GM13976 (cell line): ENCODE measurements around the gene ANKDD1A.

Experiments used
- DNase-seq: peaks from one replicate; pipeline ENCODE4 v3.0.0; 2012; ENCODE audit warnings: low spot score
- in situ Hi-C: fragments of 300-500 bp; cut with MboI; formaldehyde crosslinking; loops from one replicate; pipeline ENCODE4 v1.12.0; 2022; ENCODE audit warnings: low sequenced_read_pairs, mixed read lengths, inconsistent platforms; ENCODE audit not compliant: unreplicated experiment
- TF ChIP-seq, protein P1 (sequence below): IDR thresholded peaks from 2 replicates; pipeline ENCODE4 v1.5.1; 2012; ENCODE audit warnings: borderline replicate concordance, mild to moderate bottlenecking; ENCODE audit not compliant: insufficient read depth; ENCODE audit errors: extremely low read depth, missing control alignments, control extremely low read depth

The ANKDD1A gene

DNA sequence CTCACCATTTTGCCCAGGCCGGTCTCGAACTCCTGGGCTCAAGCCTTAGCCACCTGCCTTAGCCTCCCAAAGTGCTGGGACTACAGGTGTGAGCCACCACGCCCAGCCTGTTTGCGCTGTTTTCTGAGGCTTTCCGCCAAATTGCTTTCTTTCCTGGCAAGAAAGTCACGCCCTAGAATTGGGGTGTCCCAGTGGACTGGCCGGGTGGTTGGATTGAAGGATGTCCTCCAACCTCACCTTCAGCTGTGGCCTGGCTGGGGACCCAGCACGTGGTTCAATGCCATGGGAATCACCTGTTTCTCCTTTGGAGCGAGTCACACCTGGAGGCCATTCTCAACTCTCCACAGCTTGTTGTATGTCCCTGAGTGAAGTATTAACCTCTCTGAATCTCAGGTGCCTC, 5.8 kb upstream of the ANKDD1A start:
- TF ChIP-seq, protein P1, sequence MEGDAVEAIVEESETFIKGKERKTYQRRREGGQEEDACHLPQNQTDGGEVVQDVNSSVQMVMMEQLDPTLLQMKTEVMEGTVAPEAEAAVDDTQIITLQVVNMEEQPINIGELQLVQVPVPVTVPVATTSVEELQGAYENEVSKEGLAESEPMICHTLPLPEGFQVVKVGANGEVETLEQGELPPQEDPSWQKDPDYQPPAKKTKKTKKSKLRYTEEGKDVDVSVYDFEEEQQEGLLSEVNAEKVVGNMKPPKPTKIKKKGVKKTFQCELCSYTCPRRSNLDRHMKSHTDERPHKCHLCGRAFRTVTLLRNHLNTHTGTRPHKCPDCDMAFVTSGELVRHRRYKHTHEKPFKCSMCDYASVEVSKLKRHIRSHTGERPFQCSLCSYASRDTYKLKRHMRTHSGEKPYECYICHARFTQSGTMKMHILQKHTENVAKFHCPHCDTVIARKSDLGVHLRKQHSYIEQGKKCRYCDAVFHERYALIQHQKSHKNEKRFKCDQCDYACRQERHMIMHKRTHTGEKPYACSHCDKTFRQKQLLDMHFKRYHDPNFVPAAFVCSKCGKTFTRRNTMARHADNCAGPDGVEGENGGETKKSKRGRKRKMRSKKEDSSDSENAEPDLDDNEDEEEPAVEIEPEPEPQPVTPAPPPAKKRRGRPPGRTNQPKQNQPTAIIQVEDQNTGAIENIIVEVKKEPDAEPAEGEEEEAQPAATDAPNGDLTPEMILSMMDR: no peak
- no peak for DNase-seq
- in situ Hi-C loops: loop anchor here (10.0 kb wide), 1 partner anchor 171 kb away; no protein-coding TSS in a partner anchor

DNA sequence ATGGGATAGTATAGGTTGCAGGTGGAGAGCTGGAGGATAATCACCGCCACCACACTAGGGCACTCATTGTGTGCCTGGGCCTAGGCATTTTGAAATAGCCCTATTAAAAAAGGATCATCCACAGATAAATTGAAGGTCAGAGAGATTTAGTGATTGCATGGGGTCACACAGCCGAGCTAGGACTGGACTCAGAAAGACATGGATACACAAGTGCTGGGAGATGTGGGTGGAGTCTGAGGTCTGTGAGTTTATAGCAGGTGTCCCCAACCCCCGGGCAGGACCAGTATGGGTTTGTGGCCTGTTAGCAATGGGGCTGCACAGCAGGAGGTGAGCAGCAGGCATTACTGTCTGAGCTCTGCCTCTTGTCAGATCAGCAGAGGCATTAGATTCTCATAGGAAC, 5.3 kb upstream of the ANKDD1A start:
- in situ Hi-C loops: loop anchor here (10.0 kb wide), 1 partner anchor 172 kb away; no protein-coding TSS in a partner anchor
- TF ChIP-seq, protein P1: no peak
- DNase-seq: no peak

DNA sequence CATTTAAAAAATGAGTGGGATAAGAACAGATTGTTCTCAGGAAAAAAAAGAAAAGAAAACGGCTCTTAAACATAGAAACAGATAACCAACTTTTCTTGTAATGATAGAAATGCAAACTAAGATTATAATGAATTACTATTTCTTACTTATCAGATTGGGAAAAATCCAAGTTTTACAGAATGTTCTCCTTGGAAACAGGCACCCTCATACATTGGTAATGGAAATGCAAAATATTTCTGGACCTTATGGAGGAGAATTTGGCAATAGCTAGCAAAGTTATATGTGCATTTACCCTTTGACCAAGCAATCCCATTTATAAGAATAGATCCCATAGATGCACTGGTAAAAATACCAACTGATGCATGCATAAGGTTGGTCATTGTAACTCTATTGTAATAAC, 3.7 kb upstream of the ANKDD1A start:
- TF ChIP-seq, protein P1: no peak
- in situ Hi-C loops: loop anchor here (10.0 kb wide), 1 partner anchor 173 kb away; no protein-coding TSS in a partner anchor
- no peak for DNase-seq

DNA sequence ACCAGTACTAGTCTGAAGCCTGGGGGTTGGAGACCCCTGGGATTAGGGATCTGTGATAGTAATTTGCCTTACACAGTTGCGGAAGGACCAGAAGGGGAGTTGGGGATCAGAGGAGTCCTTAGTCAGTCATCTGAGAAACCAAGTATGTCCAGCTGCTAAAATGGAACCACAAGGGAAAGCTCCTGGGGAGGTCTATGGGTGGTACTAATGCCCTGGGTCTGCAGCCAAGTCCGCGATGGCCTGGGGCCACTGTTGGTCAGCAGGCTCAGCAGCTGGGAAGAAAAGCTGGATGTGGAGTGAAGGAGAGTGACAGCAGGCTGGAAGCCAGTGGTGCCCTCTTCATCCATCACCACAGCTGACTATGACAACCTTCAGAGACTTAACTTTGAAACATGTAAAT, 2.2 kb upstream of the ANKDD1A start:
- in situ Hi-C loops: loop anchor here (10.0 kb wide), 1 partner anchor 175 kb away; no protein-coding TSS in a partner anchor
- TF ChIP-seq, protein P1: no peak
- DNase-seq: no peak

DNA sequence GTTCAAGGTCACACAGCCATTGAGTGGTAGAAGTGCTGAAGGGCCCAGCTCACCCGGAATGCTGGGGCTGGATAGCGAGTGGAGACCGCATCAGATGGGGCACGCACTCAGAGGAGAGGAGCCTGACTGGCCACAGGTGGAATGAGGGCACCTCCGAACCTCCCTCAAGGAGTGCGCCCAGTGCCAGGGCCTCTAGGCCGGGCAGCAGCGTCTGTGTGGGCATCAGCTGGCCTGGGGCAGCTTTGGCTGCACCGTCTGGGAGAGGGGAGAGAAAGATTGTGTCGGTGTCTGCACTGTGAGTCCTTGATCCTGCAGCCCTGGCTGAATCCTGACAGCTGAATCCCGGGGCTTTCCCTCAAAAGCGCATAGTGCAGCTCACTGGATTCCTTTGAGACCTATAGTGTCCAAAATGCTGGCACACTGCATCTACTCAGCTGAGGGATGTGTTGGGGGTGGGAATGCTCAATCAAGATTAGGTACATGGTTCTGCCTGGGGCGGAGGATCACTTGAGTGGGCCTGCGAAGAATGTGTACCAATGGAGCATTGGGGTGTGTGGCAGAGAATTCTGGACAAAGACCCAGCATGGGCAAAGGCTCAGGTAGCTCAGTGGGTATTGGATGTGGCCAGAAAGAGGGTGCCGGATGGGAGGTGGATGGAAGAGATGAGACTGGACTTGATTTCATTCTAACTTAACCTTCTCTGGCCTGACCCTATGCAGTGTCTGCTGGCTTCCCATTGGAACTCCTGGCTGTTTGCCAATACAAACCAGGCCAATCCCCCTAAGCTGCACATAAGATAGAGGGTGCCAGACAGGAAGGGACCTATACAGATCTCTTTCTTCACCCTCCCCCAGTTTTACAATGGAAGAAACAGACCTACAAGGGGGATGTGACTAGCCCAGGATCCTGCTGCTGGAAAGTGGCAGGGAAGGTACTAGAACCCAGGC, 950 bp downstream of the ANKDD1A start:
- in situ Hi-C loops: no loop called here
- no peak for DNase-seq

DNA sequence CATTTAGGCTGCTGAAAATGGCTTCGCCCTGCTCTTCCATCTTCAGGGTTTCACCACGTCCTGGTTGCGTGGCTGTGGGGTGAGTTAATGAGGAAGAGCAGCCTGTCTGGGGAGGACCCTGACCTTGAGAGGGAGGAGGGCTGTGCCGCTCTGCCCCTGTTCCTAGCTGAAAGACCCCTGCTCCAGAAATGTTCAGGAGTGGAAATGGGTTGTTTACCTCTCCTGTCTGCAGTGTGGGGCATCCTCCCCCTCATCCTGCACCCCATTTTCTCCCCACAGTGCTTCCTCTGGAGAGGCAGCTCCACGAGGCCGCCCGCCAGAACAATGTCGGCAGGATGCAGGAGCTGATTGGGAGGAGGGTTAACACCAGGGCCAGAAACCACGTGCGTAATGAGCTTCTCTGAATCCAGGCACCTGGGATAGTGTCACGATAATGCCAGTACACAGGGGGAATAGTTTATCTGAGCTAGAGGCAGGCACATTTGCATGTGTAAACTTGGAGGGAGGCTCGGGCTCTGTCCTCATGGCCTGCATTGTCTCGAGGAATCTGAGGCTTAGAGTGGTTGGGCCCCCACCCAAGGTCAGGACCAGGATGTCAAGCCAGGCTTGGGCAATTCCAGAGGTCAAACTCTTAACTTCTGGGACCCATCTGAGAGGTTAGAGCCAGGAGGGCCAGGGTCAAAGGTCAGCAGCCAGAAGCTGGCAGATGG, 4.0 kb downstream of the ANKDD1A start:
- TF ChIP-seq, protein P1: no peak
- in situ Hi-C loops: no loop called here
- DNase-seq: no peak

More for the DNA sequence above, 950 bp downstream of the ANKDD1A start:
- TF ChIP-seq, protein P1: no peak
